NCI-H345 treated with DMSO at 0.1 percent for 48 hours (cell line): Measurements from ENCODE around the gene GALNT14.

Experiments
- DNase-seq: peaks from one replicate; lab custom pipeline; 2025; ENCODE audit not compliant: unreplicated experiment; lab: John Stamatoyannopoulos, UW

GALNT14 gene

GRCh38 chr2:31013301-31013700, 124.9 kb downstream of the GALNT14 start:
- no peak for DNase-seq

GRCh38 chr2:31012406-31012805, 125.8 kb downstream of the GALNT14 start:
- no peak for DNase-seq

GRCh38 chr2:31011587-31011986, 126.7 kb downstream of the GALNT14 start:
- DNase-seq, result peak; percentile 96

GRCh38 chr2:31008561-31009114, 129.6 kb downstream of the GALNT14 start:
- DNase-seq, result peak; percentile 71

- DNase-seq, result no peak
Measured at GRCh38 chr2:31004257-31004656, 134.0 kb downstream of the GALNT14 start.

GRCh38 chr2:31003749-31004148, 134.5 kb downstream of the GALNT14 start:
- DNase-seq, result no peak

GRCh38 chr2:31002537-31003150, 135.6 kb downstream of the GALNT14 start:
- no peak for DNase-seq

- DNase-seq, result no peak
Measured at GRCh38 chr2:31000970-31001369, 137.3 kb downstream of the GALNT14 start.

GRCh38 chr2:30998672-30999071, 139.6 kb downstream of the GALNT14 start:
- DNase-seq, result no peak

GRCh38 chr2:30997979-30998378, 140.3 kb downstream of the GALNT14 start:
- no peak for DNase-seq

GRCh38 chr2:30994227-30995056, 143.8 kb downstream of the GALNT14 start:
- no peak for DNase-seq

GRCh38 chr2:30992781-30993180, 145.5 kb downstream of the GALNT14 start:
- no peak for DNase-seq

- no peak for DNase-seq
Measured at GRCh38 chr2:30990671-30991070, 147.6 kb downstream of the GALNT14 start.

- no peak for DNase-seq
Measured at GRCh38 chr2:30990176-30990575, 148.1 kb downstream of the GALNT14 start.

GRCh38 chr2:30989746-30990145, 148.5 kb downstream of the GALNT14 start:
- DNase-seq, result no peak

- no peak for DNase-seq
Measured at GRCh38 chr2:30987566-30987965, 150.7 kb downstream of the GALNT14 start.

GRCh38 chr2:30986231-30986580, 152.0 kb downstream of the GALNT14 start:
- DNase-seq, result no peak

GRCh38 chr2:30985493-30986230, 152.6 kb downstream of the GALNT14 start:
- DNase-seq, result no peak

- no peak for DNase-seq
Measured at GRCh38 chr2:30984148-30984547, 154.1 kb downstream of the GALNT14 start.

GRCh38 chr2:30981510-30981909, 156.7 kb downstream of the GALNT14 start:
- DNase-seq, result no peak

- no peak for DNase-seq
Measured at GRCh38 chr2:30981096-30981495, 157.1 kb downstream of the GALNT14 start.

GRCh38 chr2:30979822-30980245, 158.4 kb downstream of the GALNT14 start:
- DNase-seq, result no peak
